Measurements from ENCODE around the gene APOE. TPM values are rescaled to one million over a fixed set of nuclear protein-coding genes. Genes with fewer than 3 reads are reported as not detected.
A peak's percentile ranks its signal among the peaks of the same experiment; 100 is the strongest.

APOE gene
- total and polyA plus RNA-seq, 2 of the 13 experiments (the other 11 are each of a cell fraction or from before 2014, with no cell fraction given), result 1,328 to 1,470 TPM

DNA sequence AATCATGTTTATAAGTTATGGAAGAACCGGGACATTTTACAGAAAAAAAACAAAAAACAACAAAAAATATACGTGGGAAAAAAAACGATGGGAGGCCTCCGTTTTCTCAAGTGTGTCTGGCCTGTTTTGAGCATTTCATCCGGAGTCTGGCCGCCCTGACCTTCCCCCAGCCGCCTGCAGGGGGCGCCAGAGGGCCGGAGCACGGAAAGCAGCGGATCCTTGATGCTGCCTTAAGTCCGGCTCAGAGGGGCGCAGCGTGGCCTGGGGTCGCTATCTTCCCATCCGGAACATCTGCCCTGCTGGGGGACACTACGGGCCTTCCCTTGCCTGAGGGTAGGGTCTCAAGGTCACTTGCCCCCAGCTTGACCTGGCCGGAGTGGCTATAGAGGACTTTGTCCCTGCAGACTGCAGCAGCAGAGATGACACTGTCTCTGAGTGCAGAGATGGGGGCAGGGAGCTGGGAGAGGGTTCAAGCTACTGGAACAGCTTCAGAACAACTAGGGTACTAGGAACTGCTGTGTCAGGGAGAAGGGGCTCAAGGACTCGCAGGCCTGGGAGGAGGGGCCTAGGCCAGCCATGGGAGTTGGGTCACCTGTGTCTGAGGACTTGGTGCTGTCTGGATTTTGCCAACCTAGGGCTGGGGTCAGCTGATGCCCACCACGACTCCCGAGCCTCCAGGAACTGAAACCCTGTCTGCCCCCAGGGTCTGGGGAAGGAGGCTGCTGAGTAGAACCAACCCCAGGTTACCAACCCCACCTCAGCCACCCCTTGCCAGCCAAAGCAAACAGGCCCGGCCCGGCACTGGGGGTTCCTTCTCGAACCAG is 1.8 kb upstream of the APOE start (continued):
- TF ChIP-seq, protein P1, sequence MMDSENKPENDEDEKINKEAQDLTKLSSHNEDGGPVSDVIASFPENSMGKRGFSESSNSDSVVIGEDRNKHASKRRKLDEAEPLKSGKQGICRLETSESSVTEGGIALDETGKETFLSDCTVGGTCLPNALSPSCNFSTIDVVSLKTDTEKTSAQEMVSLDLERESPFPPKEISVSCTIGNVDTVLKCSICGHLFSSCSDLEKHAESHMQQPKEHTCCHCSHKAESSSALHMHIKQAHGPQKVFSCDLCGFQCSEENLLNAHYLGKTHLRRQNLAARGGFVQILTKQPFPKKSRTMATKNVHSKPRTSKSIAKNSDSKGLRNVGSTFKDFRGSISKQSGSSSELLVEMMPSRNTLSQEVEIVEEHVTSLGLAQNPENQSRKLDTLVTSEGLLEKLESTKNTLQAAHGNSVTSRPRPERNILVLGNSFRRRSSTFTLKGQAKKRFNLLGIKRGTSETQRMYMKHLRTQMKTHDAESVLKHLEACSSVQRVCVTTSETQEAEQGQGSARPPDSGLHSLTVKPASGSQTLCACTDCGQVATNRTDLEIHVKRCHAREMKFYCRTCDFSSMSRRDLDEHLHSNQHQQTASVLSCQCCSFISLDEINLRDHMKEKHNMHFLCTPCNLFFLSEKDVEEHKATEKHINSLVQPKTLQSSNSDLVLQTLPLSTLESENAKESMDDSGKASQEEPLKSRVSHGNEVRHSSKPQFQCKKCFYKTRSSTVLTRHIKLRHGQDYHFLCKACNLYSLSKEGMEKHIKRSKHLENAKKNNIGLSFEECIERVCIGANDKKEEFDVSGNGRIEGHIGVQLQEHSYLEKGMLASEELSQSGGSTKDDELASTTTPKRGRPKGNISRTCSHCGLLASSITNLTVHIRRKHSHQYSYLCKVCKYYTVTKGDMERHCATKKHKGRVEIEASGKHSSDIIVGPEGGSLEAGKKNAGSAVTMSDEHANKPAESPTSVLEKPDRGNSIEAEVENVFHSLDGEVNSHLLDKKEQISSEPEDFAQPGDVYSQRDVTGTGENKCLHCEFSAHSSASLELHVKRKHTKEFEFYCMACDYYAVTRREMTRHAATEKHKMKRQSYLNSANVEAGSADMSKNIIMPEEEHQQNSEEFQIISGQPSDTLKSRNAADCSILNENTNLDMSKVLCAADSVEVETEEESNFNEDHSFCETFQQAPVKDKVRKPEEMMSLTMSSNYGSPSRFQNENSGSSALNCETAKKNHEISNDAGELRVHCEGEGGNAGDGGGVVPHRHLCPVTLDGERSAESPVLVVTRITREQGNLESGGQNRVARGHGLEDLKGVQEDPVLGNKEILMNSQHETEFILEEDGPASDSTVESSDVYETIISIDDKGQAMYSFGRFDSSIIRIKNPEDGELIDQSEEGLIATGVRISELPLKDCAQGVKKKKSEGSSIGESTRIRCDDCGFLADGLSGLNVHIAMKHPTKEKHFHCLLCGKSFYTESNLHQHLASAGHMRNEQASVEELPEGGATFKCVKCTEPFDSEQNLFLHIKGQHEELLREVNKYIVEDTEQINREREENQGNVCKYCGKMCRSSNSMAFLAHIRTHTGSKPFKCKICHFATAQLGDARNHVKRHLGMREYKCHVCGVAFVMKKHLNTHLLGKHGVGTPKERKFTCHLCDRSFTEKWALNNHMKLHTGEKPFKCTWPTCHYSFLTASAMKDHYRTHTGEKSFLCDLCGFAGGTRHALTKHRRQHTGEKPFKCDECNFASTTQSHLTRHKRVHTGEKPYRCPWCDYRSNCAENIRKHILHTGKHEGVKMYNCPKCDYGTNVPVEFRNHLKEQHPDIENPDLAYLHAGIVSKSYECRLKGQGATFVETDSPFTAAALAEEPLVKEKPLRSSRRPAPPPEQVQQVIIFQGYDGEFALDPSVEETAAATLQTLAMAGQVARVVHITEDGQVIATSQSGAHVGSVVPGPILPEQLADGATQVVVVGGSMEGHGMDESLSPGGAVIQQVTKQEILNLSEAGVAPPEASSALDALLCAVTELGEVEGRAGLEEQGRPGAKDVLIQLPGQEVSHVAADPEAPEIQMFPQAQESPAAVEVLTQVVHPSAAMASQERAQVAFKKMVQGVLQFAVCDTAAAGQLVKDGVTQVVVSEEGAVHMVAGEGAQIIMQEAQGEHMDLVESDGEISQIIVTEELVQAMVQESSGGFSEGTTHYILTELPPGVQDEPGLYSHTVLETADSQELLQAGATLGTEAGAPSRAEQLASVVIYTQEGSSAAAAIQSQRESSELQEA (CRISPR knock-in tag; IDR thresholded peaks at IDR 0.05; ENCODE audit: not compliant biosample characterization), result peak; percentile 49
- TF ChIP-seq ATF7-NPFF (CRISPR knock-in tag; IDR thresholded peaks at IDR 0.05; ENCODE audit: low read depth) (peak; percentile 36; the same call in 1 of the 2 replicates), ZSCAN29 (CRISPR knock-in tag; conservative IDR thresholded peaks at IDR 0.05) (peak; percentile 91), REPIN1 (CRISPR knock-in tag; IDR thresholded peaks at IDR 0.05; ENCODE audit: borderline replicate concordance, low read depth) (peak; percentile 89), ETV5 (CRISPR knock-in tag; IDR thresholded peaks at IDR 0.05; ENCODE audit: borderline replicate concordance) (no peak; the same call in none of the 2 replicates), ZNF274 (CRISPR knock-in tag; IDR thresholded peaks at IDR 0.05) (peak; percentile 36), ERF (CRISPR knock-in tag; IDR thresholded peaks at IDR 0.05) (peak; percentile 71; the same call in 1 of the 2 replicates), THAP11 (CRISPR knock-in tag; IDR thresholded peaks at IDR 0.05) (peak; percentile 64), XRCC5 (optimal IDR thresholded peaks at IDR 0.05; ENCODE audit: low read length) (peak; percentile 48), DNMT3B (CRISPR knock-in tag; conservative IDR thresholded peaks at IDR 0.05) (0 out of 2 replicates have a peak, but pooled peaks have one; percentile 43), TARDBP (CRISPR knock-in tag; IDR thresholded peaks at IDR 0.05) (peak; percentile 92), CEBPG (CRISPR knock-in tag; IDR thresholded peaks at IDR 0.05) (peak; percentile 36), KDM5A (IDR thresholded peaks at IDR 0.05; ENCODE audit: borderline replicate concordance, low read length) (0 out of 2 replicates have a peak, but pooled peaks have one; percentile 30)
- TF ChIP-seq, protein P2, sequence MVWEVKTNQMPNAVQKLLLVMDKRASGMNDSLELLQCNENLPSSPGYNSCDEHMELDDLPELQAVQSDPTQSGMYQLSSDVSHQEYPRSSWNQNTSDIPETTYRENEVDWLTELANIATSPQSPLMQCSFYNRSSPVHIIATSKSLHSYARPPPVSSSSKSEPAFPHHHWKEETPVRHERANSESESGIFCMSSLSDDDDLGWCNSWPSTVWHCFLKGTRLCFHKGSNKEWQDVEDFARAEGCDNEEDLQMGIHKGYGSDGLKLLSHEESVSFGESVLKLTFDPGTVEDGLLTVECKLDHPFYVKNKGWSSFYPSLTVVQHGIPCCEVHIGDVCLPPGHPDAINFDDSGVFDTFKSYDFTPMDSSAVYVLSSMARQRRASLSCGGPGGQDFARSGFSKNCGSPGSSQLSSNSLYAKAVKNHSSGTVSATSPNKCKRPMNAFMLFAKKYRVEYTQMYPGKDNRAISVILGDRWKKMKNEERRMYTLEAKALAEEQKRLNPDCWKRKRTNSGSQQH (CRISPR knock-in tag; IDR thresholded peaks at IDR 0.05; ENCODE audit: low read depth), result peak; percentile 56; the same call in 1 of the 2 replicates
- TF ChIP-seq, protein P3, sequence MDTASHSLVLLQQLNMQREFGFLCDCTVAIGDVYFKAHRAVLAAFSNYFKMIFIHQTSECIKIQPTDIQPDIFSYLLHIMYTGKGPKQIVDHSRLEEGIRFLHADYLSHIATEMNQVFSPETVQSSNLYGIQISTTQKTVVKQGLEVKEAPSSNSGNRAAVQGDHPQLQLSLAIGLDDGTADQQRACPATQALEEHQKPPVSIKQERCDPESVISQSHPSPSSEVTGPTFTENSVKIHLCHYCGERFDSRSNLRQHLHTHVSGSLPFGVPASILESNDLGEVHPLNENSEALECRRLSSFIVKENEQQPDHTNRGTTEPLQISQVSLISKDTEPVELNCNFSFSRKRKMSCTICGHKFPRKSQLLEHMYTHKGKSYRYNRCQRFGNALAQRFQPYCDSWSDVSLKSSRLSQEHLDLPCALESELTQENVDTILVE (CRISPR knock-in tag; IDR thresholded peaks at IDR 0.05), result no peak
- TF ChIP-seq, protein P4, sequence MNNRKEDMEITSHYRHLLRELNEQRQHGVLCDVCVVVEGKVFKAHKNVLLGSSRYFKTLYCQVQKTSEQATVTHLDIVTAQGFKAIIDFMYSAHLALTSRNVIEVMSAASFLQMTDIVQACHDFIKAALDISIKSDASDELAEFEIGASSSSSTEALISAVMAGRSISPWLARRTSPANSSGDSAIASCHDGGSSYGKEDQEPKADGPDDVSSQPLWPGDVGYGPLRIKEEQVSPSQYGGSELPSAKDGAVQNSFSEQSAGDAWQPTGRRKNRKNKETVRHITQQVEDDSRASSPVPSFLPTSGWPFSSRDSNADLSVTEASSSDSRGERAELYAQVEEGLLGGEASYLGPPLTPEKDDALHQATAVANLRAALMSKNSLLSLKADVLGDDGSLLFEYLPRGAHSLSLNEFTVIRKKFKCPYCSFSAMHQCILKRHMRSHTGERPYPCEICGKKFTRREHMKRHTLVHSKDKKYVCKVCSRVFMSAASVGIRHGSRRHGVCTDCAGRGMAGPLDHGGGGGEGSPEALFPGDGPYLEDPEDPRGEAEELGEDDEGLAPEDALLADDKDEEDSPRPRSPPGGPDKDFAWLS (CRISPR knock-in tag; IDR thresholded peaks at IDR 0.05; ENCODE audit: borderline replicate concordance), result 0 out of 2 replicates have a peak, but pooled peaks have one; percentile 70

All from HepG2 (cell line).